Jurkat, Clone E6-1 (cell line): ENCODE data around the gene HERPUD2. TPM values are rescaled to one million over a fixed set of nuclear protein-coding genes. Genes with fewer than 3 reads are reported as not detected.

Experiments
- DNase-seq: peaks from one replicate; pipeline ENCODE4 v3.0.0-alpha.2; 2011; ENCODE audit warnings: low read depth, low spot score
- H3K4me3 ChIP-seq: 2 replicates; pipeline ENCODE4 v1.5.1; 2011; ENCODE audit warnings: mild to moderate bottlenecking, low read length, control low read depth, moderate library complexity
- polyA plus RNA-seq: library from polyadenylated mRNA; unstranded; fragments of >200 nt; gene quantifications from one replicate; pipeline ENCODE4 v1.2.1, GENCODE V29; 2012; ENCODE audit warnings: missing spikeins; ENCODE audit not compliant: insufficient read length, insufficient read depth

Gene HERPUD2
- polyA plus RNA-seq = 20.9 TPM

GRCh38 chr7:35694784-35695472, at the start of gene HERPUD2:
Gene HERPUD2, minus strand, starts transcription at chr7:35695135. Its CDS starts 805 bp downstream, at chr7:35694330.
- peak within 1 kb of the TSS; percentile 98 for H3K4me3 ChIP-seq
- peak; percentile 83 for DNase-seq

DNA sequence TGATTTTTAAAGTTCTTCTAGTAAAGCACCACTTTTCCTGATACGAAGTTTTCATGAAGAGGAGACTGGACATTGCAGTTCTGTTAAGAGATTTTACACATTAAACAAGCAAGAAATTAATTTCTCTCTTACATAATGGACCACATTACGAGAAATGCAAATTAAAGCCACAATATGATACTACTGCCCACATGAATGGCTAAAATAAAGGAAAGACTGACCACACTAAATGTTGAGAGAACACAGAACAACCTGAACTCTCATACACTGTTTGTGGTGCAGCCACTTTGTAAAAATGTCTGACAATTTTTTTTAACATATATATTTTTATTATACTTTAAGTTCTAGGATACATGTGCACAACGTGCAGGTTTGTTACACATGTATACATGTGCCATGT, 44.0 kb upstream of the HERPUD2 start:
- DNase-seq = no peak
- H3K4me3 ChIP-seq = no peak overlapping the region

DNA sequence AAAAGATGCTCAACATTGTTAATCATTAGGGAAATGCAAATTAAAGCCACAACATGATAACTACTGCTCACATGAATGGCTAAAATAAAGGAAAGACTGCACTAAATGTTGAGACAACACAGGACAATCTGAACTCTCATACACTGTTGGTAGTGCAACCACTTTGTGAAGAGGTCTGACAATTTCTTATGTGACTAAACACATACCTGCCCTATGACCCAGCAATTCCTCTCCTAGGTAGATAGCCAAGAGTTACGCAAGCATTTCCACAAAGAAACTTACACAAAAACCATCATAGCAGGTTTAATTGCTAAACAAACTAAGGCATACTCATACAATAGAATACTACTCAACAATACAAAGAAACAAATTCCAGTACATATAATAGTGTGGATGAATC, 41.8 kb upstream of the HERPUD2 start:
- no peak for DNase-seq

DNA sequence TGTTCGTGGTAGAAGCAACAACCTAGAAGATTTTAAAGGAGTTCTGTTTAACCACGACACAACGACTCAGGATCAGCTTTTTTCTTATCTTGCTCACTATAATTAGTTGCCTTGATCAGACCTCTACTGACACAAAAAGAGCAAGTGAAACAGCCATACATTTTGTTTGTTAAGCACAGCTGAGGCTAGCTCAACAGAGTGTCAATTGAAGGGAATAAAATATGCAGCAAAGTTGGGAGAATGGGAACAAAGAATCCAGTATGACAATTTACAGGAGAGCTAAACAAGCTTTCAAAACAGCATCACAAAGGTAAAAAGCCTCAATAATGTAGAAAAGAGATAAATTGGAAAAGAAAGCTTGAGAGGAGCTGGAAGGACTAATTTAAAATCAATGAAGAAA, 40.5 kb upstream of the HERPUD2 start:
- DNase-seq = no peak
- H3K4me3 ChIP-seq = no peak overlapping the region

More for the DNA sequence above, 41.8 kb upstream of the HERPUD2 start:
- H3K4me3 ChIP-seq = no peak overlapping the region

- no peak for DNase-seq
Measured at GRCh38 chr7:35734001-35734483, 39.1 kb upstream of the HERPUD2 start.

GRCh38 chr7:35731349-35731748, 36.4 kb upstream of the HERPUD2 start:
- no peak overlapping the region for H3K4me3 ChIP-seq
- DNase-seq = no peak

More at GRCh38 chr7:35734001-35734483, 39.1 kb upstream of the HERPUD2 start:
- no peak overlapping the region for H3K4me3 ChIP-seq

DNA sequence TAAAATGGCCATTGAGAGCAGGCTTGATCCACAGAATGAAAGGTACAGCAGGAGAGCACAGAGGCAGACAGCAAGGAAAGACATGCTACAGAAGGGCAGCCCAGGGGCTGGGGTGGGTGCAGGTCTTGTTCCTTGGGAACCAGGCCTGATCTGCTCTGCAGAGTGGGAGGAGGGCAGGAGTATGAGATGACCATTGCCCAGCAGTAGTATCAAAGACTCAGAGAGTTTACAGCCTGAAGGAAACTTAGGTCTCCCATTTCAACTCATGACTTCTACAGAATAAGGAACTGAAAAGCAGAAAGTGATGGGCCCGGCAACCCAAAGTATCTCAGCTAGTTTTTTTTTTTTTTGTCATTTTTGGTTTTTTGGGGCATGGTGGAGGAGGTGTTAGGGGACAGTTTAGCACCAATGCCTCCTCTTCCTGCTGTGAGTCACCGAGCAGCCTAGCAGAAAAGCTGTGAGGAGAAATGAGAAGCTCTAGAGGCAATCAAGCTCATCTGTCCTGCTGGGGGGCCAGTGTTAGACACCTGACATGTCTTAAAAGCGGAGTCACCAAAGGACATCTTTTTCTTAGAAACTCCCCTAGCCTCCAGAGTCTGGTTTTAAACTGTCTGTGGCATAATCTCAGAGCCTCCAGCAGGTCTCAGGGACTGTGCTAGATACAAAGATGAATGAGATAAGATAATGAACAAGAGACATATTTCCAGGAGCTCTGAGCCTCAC, 34.3 kb upstream of the HERPUD2 start:
- no peak for DNase-seq
- H3K4me3 ChIP-seq = no peak overlapping the region

GRCh38 chr7:35728412-35729060, 33.6 kb upstream of the HERPUD2 start:
- no peak for DNase-seq
- no peak overlapping the region for H3K4me3 ChIP-seq

DNA sequence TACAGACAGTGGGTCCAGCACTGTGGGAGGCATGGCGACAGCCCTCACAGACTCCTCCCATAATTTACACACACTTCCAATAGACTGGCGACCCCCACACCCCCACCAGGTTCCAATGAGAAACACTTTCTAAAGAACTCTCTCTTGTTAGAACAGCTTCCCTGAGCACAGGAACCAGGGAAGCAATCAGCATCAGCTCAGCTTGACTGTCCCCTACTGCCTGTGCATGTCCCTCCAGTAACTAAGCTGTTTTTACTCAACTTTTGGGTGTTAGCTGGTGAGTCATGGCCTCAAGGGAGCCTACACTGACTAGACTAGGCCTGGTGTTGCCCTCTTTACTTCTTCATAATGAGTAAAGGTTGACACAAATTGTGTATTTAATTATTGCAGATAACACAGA, 32.6 kb upstream of the HERPUD2 start:
- no peak overlapping the region for H3K4me3 ChIP-seq
- DNase-seq = no peak

DNA sequence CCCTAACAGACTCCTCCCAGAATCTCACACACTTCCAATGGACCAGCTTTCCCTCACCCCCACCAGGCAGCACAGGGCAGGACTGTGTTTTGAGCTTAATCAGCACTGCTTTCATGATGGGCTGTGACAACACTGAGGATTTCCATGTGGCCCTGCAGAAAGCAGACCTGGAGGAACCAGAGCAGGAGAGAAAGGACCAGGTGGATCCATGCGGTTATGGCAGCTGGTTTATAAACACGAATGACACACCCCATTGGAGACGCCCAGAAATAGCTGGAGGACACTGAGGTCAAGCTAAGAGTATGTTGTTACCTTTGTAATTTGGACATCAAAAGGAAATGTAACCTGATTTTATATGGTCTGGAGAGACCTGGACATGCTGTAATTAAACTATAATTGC, 31.7 kb upstream of the HERPUD2 start:
- no peak for DNase-seq
- H3K4me3 ChIP-seq = no peak overlapping the region

DNA sequence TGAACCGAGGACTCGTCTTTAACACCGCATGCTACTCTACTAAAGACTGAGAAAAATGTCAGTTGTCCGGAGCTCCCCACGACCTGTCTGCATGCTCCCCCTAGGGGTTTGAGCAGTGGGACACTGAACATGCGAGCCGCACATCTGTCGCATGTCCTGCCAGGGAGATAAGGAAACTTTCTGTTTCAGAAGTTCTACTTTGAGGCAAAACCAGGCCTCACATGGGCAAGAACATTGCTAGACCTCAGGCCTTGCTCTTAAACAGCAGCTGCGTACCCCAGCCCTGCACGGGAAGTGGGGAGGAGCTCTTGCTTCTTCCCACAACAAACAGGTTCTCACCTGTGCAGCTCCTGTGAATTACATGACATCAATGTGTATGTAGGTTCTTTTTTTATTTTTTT, 30.3 kb upstream of the HERPUD2 start:
- DNase-seq = peak; percentile 96
- peak overlapping the region; percentile 38 for H3K4me3 ChIP-seq

- DNase-seq = no peak
Measured at GRCh38 chr7:35723011-35723410, 28.1 kb upstream of the HERPUD2 start.

GRCh38 chr7:35722054-35722849, 27.3 kb upstream of the HERPUD2 start:
- H3K4me3 ChIP-seq = no peak overlapping the region
- no peak for DNase-seq

More at GRCh38 chr7:35723011-35723410, 28.1 kb upstream of the HERPUD2 start:
- no peak overlapping the region for H3K4me3 ChIP-seq

DNA sequence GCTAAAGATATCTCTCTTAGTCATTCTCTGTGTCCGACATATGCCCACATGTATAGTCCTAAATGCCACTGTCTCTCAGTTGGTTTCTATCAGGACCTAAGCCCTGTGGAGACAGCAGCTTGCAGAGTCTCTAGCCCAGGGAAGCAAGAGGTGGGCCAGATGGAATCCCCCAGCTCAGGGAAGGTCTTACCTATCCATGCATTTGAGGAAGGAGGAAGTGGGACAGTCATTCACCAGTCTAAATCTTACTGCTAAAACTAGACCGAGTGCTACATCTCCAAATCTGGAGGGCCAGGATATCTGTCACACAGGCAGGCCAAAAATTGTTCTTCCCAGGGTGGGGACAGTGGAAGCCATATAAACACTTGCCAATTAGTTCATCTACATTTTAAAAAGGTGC, 26.4 kb upstream of the HERPUD2 start:
- no peak overlapping the region for H3K4me3 ChIP-seq
- no peak for DNase-seq

DNA sequence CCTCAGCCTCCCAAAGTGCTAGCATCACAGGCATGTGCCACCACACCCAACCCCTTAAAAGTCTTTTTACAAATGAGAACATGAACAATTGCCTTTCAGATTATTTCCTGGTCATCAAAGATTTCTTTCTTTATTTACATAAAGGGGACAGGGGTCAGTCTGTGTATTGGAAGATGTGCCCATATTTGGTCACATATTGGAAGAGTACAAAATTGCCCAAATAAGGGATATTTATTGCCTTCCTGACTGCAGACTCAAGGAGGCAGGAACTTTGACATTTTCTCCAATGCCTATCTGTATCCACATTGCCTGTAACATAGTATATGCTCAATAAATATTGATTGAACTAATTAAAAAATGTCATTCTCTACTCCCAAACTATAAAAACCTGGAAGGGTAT, 25.9 kb upstream of the HERPUD2 start:
- no peak for DNase-seq
- no peak overlapping the region for H3K4me3 ChIP-seq

- H3K4me3 ChIP-seq = no peak overlapping the region
- no peak for DNase-seq
Measured at GRCh38 chr7:35720032-35720431, 25.1 kb upstream of the HERPUD2 start.

DNA sequence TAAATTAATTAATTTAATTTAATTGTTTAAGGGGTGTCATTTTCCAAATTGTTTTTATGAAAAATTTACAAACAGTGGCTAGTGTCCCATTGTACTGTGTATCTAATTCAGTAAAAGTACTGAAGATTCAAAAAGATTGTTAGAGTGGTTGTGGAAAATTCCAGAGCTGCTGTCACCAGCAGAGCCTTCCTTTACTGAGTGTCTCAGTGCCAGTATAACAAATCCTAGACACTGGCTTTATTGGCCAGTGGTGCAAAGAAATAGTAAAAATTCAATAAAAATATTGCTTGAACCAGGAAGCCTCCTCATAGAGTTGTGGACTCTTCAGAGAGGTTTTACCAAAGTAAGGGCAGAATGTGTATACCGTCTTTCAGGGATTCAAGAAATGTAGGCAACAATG, 23.1 kb upstream of the HERPUD2 start:
- DNase-seq = no peak
- no peak overlapping the region for H3K4me3 ChIP-seq

GRCh38 chr7:35717516-35717915, 22.6 kb upstream of the HERPUD2 start:
- H3K4me3 ChIP-seq = no peak overlapping the region
- DNase-seq = no peak

DNA sequence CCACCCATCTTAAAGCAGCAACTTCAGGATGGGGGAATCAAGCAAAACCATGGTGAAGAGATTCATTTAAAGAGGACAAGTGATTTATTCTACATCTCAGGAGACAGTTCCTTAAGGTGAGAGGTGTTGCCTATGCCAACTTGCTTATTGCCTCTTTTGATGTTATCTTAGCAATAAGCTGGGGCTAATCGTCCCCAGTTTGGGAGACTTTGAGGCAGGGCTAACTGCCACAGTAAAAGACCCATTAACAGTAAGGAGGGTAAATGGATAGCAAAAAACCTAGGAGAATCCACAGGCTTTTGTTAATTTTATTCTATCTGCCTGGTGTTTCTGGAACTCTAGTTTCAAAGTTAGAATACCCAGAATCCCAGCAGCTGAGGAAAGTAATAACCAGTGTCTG, 22.1 kb upstream of the HERPUD2 start:
- no peak overlapping the region for H3K4me3 ChIP-seq
- no peak for DNase-seq
